ENCODE measurements around the gene VWA5B2. TPM values are rescaled to one million over a fixed set of nuclear protein-coding genes. Genes with fewer than 3 reads are reported as not detected.

VWA5B2 gene
- total RNA-seq, 1 experiment from 2014 or later, result 0.44 TPM

DNA sequence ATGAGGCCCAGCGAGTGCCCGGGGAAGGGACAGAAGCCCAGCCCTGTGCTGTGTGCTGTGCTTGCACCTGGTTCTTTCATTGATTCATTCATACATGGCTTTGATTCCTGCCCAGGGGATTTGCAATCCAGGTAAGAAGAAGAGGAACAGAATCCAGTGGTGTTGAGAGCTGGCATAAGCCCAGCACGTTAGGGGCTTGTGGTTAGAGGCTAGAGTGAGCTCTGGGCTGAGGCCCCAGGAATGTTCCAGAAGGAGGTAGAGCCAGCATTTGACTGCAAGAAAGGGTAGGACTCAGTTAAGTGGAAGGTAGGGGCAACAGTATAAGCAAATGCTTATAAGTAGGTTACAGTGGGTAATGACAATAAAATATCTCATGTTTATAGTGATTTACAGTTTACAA, 2.3 kb downstream of the VWA5B2 start (continued):
- TF ChIP-seq, protein P1, sequence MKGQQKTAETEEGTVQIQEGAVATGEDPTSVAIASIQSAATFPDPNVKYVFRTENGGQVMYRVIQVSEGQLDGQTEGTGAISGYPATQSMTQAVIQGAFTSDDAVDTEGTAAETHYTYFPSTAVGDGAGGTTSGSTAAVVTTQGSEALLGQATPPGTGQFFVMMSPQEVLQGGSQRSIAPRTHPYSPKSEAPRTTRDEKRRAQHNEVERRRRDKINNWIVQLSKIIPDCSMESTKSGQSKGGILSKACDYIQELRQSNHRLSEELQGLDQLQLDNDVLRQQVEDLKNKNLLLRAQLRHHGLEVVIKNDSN (CRISPR knock-in tag; IDR thresholded peaks at IDR 0.05), result no peak
- TF ChIP-seq CREB1 (CRISPR knock-in tag; IDR thresholded peaks at IDR 0.05), result no peak

DNA sequence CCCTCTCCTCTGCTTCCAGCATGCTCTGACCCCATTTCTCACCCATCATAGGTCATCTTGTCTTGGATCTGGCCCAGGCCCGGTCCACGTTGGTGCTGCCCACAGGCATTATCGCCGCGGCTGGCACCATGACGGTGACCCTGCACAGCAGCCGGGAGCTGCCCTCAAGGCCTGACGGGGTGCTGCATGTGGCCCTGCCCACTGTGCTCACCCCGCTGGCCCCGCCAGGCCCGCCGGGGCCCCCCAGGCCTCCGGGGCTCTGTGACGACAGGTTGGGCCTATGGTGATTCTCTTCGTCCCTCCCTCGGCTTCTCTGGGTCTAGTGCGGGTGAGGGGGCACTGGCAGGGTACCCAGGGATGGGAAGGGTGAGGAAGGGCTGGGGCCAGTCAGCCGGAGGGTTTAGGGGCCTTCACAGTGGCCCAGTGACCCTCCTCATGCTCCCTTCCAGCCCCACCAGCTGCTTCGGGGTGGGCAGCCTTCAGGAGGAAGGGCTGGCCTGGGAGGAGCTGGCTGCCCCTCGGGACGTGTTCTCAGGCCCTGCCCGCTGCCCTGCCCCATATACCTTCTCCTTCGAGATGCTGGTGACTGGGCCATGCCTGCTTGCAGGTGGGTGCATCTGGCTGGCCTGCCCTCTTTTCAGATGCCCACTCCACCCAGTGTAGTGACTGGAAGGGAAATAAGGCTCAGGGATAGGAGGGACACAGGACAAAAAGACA, 3.9 kb downstream of the VWA5B2 start:
- TF ChIP-seq, protein P2, sequence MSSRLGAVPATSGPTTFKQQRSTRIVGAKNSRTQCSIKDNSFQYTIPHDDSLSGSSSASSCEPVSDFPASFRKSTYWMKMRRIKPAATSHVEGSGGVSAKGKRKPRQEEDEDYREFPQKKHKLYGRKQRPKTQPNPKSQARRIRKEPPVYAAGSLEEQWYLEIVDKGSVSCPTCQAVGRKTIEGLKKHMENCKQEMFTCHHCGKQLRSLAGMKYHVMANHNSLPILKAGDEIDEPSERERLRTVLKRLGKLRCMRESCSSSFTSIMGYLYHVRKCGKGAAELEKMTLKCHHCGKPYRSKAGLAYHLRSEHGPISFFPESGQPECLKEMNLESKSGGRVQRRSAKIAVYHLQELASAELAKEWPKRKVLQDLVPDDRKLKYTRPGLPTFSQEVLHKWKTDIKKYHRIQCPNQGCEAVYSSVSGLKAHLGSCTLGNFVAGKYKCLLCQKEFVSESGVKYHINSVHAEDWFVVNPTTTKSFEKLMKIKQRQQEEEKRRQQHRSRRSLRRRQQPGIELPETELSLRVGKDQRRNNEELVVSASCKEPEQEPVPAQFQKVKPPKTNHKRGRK (CRISPR knock-in tag; IDR thresholded peaks at IDR 0.05; ENCODE audit: borderline replicate concordance), result no peak
- TF ChIP-seq, protein P1 (CRISPR knock-in tag; IDR thresholded peaks at IDR 0.05), result no peak
- TF ChIP-seq ZNF138 (CRISPR knock-in tag; conservative IDR thresholded peaks at IDR 0.05) (no peak), ZBTB21 (CRISPR knock-in tag; IDR thresholded peaks at IDR 0.05; ENCODE audit: borderline replicate concordance) (no peak), FOXJ3 (CRISPR knock-in tag; IDR thresholded peaks at IDR 0.05; ENCODE audit: borderline replicate concordance) (no peak), SOX15 (CRISPR knock-in tag; IDR thresholded peaks at IDR 0.05) (no peak), NR1H2 (CRISPR knock-in tag; IDR thresholded peaks at IDR 0.05) (no peak), NFYB (CRISPR knock-in tag; conservative IDR thresholded peaks at IDR 0.05; ENCODE audit: low read depth) (no peak), RORB (CRISPR knock-in tag; IDR thresholded peaks at IDR 0.05) (no peak), MYBL2 (CRISPR knock-in tag; IDR thresholded peaks at IDR 0.05) (no peak), KAT7 (CRISPR knock-in tag; IDR thresholded peaks at IDR 0.05; ENCODE audit: borderline replicate concordance) (no peak), NR2C2 (CRISPR knock-in tag; IDR thresholded peaks at IDR 0.05) (no peak), ETV6 (CRISPR knock-in tag; IDR thresholded peaks at IDR 0.05) (no peak), TEAD4 (CRISPR knock-in tag; IDR thresholded peaks at IDR 0.05) (no peak), ESRRA (CRISPR knock-in tag; IDR thresholded peaks at IDR 0.05; ENCODE audit: borderline replicate concordance) (no peak), NFE2L1 (CRISPR knock-in tag; IDR thresholded peaks at IDR 0.05) (no peak), FOXK1 (CRISPR knock-in tag; IDR thresholded peaks at IDR 0.05) (no peak), TEAD1 (CRISPR knock-in tag; IDR thresholded peaks at IDR 0.05) (no peak)
- Mint-ChIP-seq H3K4me1 (peaks cover 8% of the 10 kb centered on the region; the same call in 1 of the 2 replicates), H3K27ac (no peak overlapping the region), H3K9me3 (no peaks in the 10 kb centered on the region), H3K27me3 (ENCODE audit: low read depth) (peaks cover 53% of the 10 kb centered on the region), H3K36me3 (no peaks in the 10 kb centered on the region), H3K4me3 (no peak overlapping the region)
- ChIA-PET POLR2A (no interaction called here), CTCF (interaction anchor here (1.0 kb wide), 1 partner anchor 56 kb away, joined by 3 read pairs; no protein-coding TSS in a partner anchor)
- ATAC-seq (no peak), DNase-seq (ENCODE audit: low spot score) (no peak)

DNA sequence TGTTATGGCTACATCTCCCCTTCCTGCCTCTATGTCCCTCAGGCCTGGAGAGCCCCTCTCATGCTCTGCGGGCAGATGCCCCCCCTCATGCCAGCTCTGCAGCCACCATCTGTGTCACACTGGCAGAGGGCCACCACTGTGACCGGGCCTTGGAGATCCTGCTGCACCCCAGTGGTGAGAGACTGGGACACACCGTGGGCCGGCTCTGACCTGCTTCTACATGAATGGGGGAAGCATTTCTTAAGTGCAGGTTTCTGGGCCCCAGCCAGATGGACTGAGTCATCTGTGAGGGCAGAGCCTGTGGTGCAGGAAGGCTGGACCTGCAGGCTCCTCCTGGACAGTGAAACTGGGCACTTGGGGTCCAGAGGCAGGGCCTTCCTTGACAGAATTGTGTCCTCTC, 4.8 kb downstream of the VWA5B2 start:
- no peaks in the 10 kb centered on the region for H3K36me3 Mint-ChIP-seq
- no peak for ATAC-seq
- H3K9me3 Mint-ChIP-seq, result no peaks in the 10 kb centered on the region
- peaks cover 44% of the 10 kb centered on the region for H3K27me3 Mint-ChIP-seq (ENCODE audit: low read depth)
- DNase-seq (ENCODE audit: low spot score), result no peak
- no peak overlapping the region for H3K27ac Mint-ChIP-seq
- ChIA-PET POLR2A (no interaction called here), CTCF (no interaction called here)
- no peak overlapping the region for H3K4me3 Mint-ChIP-seq
- TF ChIP-seq JUN (CRISPR knock-in tag; IDR thresholded peaks at IDR 0.05) (no peak), GABPB1 (CRISPR knock-in tag; IDR thresholded peaks at IDR 0.05) (no peak), FOXP1 (CRISPR knock-in tag; IDR thresholded peaks at IDR 0.05; ENCODE audit: borderline replicate concordance) (no peak), EMX1 (CRISPR knock-in tag; IDR thresholded peaks at IDR 0.05) (no peak), SMAD3 (CRISPR knock-in tag; IDR thresholded peaks at IDR 0.05; ENCODE audit: borderline replicate concordance) (no peak)
- TF ChIP-seq, protein P3, sequence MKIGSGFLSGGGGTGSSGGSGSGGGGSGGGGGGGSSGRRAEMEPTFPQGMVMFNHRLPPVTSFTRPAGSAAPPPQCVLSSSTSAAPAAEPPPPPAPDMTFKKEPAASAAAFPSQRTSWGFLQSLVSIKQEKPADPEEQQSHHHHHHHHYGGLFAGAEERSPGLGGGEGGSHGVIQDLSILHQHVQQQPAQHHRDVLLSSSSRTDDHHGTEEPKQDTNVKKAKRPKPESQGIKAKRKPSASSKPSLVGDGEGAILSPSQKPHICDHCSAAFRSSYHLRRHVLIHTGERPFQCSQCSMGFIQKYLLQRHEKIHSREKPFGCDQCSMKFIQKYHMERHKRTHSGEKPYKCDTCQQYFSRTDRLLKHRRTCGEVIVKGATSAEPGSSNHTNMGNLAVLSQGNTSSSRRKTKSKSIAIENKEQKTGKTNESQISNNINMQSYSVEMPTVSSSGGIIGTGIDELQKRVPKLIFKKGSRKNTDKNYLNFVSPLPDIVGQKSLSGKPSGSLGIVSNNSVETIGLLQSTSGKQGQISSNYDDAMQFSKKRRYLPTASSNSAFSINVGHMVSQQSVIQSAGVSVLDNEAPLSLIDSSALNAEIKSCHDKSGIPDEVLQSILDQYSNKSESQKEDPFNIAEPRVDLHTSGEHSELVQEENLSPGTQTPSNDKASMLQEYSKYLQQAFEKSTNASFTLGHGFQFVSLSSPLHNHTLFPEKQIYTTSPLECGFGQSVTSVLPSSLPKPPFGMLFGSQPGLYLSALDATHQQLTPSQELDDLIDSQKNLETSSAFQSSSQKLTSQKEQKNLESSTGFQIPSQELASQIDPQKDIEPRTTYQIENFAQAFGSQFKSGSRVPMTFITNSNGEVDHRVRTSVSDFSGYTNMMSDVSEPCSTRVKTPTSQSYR (CRISPR knock-in tag; IDR thresholded peaks at IDR 0.05), result no peak
- TF ChIP-seq, protein P4, sequence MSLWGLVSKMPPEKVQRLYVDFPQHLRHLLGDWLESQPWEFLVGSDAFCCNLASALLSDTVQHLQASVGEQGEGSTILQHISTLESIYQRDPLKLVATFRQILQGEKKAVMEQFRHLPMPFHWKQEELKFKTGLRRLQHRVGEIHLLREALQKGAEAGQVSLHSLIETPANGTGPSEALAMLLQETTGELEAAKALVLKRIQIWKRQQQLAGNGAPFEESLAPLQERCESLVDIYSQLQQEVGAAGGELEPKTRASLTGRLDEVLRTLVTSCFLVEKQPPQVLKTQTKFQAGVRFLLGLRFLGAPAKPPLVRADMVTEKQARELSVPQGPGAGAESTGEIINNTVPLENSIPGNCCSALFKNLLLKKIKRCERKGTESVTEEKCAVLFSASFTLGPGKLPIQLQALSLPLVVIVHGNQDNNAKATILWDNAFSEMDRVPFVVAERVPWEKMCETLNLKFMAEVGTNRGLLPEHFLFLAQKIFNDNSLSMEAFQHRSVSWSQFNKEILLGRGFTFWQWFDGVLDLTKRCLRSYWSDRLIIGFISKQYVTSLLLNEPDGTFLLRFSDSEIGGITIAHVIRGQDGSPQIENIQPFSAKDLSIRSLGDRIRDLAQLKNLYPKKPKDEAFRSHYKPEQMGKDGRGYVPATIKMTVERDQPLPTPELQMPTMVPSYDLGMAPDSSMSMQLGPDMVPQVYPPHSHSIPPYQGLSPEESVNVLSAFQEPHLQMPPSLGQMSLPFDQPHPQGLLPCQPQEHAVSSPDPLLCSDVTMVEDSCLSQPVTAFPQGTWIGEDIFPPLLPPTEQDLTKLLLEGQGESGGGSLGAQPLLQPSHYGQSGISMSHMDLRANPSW (CRISPR knock-in tag; conservative IDR thresholded peaks at IDR 0.05; ENCODE audit: low read depth), result no peak
- peaks cover 6% of the 10 kb centered on the region; the same call in 1 of the 2 replicates for H3K4me1 Mint-ChIP-seq

Data from WTC11 (cell line).